T47D (cell line): ENCODE measurements around the gene RNF149.
"Not testable (repeated sequence)": the region's sequence is repeated elsewhere in the genome, so short reads cannot be mapped to it uniquely, and the experiment has no call there.

ENCODE experiments used
- DNase-seq, 2 experiments: peaks; one replicate each; pipeline versions ENCODE4 v3.0.0 to v3.0.0-alpha.2; 2011 to 2012; ENCODE audit warnings: low read depth in 1 of 2, low spot score in 1 of 2
- JUND ChIP-seq: IDR thresholded peaks from 2 replicates; pipeline ENCODE4 v1.6.1; 2012; ENCODE audit warnings: low read depth
- in situ Hi-C: cut with HindIII; loops from 2 replicates; pipeline ENCODE4 v1.10.0; 2016; ENCODE audit warnings: low sequenced_read_pairs, low pct_unique_long_range_greater_than_20kb

Gene RNF149, protein sequence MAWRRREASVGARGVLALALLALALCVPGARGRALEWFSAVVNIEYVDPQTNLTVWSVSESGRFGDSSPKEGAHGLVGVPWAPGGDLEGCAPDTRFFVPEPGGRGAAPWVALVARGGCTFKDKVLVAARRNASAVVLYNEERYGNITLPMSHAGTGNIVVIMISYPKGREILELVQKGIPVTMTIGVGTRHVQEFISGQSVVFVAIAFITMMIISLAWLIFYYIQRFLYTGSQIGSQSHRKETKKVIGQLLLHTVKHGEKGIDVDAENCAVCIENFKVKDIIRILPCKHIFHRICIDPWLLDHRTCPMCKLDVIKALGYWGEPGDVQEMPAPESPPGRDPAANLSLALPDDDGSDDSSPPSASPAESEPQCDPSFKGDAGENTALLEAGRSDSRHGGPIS

DNA sequence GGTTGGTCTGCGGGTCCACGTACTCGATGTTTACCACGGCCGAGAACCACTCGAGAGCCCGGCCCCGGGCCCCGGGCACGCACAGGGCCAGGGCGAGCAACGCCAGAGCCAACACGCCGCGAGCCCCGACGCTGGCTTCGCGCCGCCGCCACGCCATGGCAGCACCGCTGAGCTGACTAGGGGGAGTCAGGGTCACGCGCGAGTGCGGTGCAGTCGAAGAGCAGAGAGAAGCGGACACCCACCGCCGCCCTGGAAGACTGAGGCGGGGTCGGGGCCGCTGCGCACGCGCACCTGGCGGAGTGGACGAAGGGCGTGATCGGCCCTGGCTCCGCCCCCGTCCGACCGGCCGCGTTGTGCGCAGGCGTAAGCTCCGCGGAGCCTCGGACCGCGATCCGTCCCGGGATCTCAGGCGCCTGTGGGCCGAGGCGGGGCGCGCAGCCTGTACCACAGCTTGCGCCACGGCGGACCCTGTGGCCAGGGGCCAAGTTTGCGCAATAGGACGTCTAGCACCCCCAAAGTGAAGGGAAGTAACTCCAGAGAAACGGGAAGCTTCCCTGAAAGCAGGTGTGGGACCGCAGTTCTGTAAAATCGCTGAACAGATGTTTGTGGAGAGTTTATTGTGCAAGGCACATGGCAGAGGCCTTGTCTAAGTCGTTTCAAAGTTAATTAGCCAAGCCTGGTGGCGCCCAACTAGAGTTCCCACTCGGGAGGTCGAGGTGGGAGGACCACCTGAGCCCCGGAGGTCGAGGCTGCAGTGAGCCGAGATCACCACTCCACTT, at the start of gene RNF149:
Gene RNF149, minus strand, starts transcription at position 270 of the 779 bp plus-strand sequence. Its CDS starts 113 bp downstream, at position 157.
- no peak for TF ChIP-seq JUND
- peak; percentile 89 to 94 for DNase-seq
- in situ Hi-C loops, result no loop called here

DNA sequence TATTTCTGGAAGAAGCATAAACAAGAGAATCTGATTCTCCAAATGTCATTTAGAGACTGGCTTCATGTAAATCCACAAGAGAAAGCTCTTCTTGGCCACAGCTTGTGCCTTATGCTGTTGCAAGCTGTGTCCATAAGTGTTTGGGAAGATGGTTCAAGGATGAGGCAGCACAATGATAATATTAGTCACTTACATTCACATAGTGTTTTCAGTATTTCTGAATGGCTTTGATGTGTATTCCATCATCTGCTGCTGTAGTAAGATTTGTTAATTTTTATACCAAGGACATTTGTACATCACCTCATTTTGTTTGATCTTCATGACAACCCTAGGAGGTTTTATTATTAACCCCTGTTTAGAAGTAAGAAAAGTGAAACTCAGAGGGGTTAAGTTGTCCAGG, 48.9 kb upstream of the RNF149 start:
- in situ Hi-C loops, result no loop called here
- DNase-seq, result no peak
- TF ChIP-seq JUND, result no peak

DNA sequence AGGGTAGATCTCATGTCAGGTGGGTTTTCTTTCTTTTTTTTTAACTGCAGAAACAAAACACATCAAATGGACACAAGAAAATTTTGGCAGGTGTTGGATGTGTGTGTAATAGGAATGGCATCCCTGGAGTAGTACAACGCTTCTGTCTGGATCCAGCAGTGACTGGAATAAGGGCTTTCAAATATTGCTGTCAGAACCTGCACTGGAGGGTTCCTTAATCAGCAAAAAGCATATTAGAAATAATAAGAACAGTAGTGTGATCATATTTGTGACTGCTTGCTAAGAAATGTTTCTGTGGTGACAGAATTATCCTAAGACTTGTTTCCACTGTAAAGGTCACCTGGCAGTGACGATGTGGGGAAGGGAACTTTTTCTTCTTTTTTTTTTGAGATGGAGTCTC, 48.0 kb upstream of the RNF149 start:
- no peak for DNase-seq
- in situ Hi-C loops, result no loop called here
- no peak for TF ChIP-seq JUND

DNA sequence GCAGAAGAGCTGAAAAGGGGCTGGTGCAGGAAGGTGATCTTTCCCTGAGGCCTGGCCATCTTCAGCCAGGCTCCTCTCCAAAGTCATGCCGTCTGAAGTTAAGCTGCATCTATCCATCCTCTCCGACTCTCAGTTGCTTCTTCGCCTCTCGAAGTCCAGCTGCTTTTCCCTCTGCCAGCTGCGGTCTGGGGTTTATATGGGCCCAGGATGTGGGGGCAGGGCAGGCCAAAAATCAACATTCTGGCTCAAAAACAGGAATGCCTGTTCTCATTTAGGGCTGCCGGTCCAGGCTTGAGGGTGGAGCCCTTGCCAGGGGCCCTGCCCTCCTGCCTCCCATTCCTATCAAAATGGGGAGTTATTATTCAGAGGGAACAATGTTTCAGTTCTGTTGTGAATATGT, 47.6 kb upstream of the RNF149 start:
- DNase-seq, result no peak
- in situ Hi-C loops, result no loop called here
- TF ChIP-seq JUND, result no peak

DNA sequence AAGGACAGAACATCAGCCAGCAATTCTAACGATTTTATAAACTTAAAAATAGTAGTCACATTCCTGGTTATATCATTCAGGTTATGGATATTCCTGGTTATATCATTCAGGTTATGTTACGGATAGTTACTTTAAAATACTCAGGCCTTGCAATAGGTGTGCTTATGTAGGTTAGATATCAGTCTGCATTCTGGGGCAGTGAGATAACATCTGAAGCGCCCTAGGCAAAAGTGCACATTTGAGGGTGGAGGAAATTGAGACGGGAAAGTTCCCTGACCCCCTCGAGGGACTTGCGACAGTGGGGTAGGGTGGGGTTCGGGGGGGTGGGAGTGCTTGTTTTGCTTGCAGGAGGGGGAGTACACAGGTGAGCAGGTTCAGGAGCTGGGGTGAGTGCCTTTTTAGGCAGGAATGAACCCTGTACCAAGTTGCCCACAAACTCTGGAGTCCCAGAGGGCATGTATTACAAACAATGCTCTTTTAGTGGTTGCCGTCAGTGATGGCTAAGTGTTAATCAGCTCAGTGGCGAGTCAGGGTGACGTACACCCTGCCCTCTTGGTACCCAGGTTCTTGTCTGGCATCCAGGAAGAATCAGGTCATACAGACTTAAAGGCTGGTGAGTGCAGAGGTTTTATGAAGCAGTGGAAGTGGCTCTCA, 47.0 kb upstream of the RNF149 start:
- in situ Hi-C loops, result no loop called here
- DNase-seq, result no peak
- TF ChIP-seq JUND, result no peak

DNA sequence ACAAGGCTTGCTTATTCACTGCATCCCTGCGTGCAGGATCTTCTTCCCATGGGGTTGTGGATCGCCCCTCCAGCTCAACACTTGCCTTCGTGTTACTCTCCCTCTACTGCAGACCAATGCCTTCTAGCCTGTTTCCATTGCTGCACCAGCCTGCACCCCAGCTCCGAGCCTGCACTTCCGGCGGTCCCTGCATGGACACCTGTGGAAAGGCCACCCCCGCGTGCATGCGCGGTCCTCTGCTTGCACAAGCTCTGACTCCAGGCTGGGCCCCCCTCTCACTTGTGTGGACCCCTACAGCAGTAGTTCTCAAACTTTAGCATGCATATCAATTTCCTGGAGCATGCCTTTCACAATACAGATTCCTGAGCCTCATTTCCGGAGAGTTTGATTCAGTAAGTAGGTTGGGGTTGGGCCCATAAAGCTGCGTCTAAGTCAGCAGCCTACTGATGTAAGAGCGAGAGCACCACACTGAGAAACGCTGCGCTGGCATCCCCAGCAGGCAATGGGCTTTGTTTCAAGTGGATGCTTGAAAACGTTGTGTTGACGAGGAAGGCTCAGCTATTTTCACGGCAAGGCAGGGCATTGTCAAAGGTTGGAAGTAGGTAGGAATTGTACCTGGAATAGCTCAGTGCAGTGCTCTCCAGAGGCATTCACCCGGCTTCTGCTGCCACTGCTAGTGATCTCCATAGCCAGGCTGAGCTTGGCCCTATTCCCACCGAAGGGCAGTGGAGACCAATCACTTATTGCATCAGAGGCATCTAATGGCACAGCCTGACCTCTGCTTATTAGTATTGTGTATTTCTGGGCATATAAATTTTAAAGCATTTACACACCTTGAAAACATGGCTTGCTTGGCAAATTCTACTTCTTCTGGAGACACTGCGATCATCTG, 46.2 kb upstream of the RNF149 start:
- TF ChIP-seq JUND, result no peak
- DNase-seq, result no peak
- in situ Hi-C loops, result no loop called here

DNA sequence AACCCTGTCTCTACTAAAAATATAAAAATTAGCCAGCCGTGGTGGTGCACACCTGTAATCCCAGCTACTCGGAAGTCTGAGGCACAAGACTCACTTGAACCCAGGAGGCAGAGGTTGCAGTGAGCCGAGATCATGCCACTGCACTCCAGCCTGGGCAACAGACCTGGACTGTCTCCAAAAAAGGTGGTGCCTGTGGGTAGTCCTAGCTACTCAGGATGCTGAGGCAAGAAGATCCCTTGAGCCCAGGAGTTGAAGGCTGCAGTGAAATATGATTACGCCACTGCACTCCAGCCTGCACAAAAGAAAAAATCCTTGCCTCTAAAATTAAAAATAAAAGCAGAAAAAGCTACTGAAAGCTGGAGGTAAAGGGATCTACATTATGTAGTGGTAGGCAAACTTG, 44.1 kb upstream of the RNF149 start:
- DNase-seq, in situ Hi-C loops: not testable (repeated sequence)

DNA sequence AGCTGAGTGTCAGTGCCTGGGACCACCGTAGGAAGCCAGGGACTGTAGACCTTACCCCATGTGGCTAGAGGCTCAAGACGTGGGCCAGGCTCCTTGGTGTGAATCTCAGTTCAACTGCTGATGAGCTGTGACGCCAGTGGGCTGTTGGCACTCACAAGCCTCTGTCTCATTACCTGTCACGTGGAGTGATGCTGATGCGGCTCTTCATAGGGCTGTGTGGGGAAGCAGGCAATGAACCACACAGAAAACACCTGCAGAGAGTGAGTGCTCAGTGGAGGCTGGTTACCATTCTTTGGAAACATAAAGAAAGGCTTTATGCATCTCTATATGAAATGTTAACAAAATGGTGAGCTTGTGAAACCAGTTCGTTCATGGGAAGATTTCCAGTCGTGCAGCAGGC, 42.7 kb upstream of the RNF149 start:
- DNase-seq, result no peak
- no peak for TF ChIP-seq JUND
- in situ Hi-C loops, result no loop called here

DNA sequence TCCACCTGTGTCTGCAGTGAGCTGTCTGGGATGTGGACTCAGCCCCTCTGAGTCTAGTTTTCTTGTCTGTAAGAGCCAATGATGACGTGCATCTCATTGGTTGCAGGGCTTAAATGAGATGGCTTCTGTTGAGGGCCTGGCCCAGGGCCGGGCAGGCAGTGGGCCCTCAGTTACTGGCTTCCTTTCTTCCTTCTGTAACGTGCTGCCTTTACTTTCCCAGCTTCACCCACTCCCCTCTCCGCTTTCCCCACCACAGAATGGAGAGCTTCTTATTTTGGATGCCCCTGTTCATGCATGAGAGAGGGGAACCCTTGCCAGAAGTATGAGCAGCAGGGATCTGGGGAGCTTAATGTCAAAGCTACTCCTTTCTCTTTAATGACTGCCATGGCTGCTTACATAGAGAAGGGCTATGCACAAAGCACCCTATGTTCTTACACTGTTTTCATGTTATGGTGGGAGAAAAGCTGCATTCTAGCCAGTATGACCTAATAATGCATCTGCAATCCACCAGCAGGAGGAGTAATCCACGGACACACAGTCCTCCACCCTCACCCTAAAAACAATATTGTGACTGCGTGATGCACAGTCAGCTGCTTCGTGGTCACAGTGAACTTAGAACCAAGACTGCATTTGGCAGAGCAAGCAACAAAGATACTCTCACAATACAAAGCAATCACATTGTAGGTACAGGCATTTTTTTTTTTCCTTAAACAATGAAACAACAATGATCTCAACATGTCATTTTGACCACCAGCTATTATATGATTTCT, 41.6 kb upstream of the RNF149 start:
- no peak for TF ChIP-seq JUND
- DNase-seq, result no peak

DNA sequence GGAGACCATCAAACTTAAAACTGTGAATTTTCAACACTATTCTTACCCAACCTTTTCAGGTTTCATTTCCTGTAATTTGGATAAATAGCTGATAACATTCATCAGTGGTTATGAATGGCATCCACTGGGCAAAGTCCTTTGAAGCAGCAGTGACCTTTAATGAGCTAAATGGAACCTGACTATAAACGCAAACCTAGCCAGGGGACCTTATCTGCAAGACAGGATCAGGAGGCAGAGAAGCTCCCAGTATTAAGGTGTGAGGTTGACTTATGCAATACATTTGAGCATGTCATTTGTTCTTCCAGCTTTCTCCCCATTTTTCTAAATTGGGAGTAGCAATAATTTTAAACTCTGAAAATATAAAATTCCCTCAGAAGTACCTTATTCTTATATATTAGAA, 40.4 kb upstream of the RNF149 start:
- DNase-seq, result no peak
- in situ Hi-C loops, result no loop called here
- no peak for TF ChIP-seq JUND

More for the DNA sequence above, 41.6 kb upstream of the RNF149 start:
- in situ Hi-C loops, result no loop called here

DNA sequence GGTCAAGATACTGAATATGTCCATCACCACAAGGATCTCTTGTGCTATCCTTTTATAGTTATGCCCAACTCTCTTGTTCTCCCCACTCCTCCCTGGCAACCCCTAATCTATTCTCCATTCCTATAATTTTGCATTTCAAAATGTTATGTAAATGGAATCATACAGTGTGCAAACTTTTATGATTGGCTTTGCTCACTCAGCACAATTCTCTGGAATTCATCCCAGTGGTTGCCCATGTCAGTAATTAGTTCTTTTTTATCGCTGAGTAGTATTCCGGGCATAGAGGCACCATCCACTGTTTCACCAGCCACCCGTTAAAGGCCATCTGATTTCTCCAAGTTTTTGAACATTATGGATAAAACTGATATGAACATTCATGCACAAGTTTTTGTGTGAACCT, 38.4 kb upstream of the RNF149 start:
- DNase-seq, result no peak
- in situ Hi-C loops, result no loop called here
- no peak for TF ChIP-seq JUND
